Right hindlimb (tissue), 1 donor: ENCODE results near the gene DERL2.

ENCODE experiments used
- DNase-seq: peaks from one replicate; pipeline ENCODE4 v3.0.0-alpha.2; 2018

Gene DERL2

DNA sequence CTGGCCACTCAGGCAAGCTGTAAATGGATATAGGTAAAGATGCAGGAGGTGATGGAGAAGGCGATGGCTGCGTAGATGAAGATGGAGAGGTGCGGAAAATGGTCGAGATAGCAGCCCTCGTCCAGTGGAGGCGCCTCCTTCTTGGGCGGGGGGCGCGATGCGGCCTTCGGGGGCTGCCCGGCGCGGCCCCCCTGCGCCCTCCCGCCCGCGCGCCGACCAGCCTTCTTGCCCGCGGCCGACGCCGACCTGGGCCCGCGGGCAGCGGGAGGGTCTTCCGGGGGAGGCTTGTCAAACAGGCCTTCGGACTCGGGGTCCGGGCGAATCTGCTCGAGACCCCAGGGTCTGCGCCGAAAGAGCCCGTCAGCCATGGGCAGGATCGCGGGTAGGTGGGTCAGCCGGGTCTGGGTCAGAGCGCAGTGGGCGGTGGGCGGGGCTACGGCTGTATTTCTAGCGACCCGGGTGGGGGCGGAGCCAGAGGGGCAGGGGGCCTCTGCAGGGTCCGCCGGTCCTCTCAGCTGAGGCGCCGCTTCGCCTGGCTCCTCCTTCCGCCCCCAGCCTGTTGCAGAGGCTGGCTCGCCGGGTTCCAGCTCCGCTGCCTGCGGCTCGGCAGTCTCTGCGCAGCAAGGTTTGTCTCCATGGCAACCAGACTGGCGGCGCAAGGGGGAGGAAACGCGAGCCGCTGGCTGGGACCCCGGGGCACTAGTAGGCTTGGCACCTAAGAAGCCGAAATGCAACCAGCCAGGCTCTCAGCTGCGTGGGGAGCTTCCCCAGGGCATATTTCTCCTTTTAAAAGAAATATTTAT, 14.8 kb upstream of the DERL2 start:
- peak; percentile 97 for DNase-seq

- no peak for DNase-seq
These were observed 14.2 kb upstream of the DERL2 start for GRCh38 chr17:5500247-5500588.

DNA sequence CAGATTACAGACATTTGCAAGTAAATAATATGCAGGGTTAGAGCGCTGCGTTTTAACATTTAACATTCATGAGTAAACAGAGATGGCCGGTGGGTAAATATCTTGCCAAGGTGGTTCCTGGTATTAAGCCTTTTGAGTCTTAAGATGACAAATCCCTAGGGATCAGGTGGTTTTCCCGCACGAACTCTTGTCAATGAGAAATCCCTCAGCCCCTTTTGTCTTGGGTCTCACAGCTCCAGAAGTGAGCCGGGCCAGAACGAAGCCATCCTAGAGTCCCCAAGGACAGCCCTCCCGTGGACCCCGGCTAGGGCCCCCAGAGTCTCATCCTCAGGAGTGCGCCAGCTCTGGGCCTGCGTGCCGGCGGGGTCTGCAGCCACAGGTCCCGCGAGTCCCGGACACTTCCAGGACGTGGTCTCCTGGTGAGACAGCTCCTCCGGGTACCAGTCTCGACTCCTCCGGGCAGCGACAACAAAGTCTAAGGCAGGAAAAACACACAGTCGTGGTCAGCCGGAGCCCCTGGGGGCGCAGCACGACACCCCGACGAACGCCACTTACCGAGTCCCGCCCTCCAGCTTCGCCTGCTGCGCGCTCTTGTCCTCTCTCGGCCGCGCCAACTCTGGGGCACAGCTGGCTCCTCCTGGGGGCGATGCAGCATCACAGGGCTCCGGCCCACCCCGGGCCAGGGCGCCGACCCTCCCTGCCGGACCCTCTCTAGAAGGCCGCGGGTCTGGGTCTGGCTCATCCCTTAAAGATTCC, 13.7 kb upstream of the DERL2 start:
- peak; percentile 56 for DNase-seq

- no peak for DNase-seq
These were observed 7.0 kb upstream of the DERL2 start for GRCh38 chr17:5492970-5493369.

DNA sequence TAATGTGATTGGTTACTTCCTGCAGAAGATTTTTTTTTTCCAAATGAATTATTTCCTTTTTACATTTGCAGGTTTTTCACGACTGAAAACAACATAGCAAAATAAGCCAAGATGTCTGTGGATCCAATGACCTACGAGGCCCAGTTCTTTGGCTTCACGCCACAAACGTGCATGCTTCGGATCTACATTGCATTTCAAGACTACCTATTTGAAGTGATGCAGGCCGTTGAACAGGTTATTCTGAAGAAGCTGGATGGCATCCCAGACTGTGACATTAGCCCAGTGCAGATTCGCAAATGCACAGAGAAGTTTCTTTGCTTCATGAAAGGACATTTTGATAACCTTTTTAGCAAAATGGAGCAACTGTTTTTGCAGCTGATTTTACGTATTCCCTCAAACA, 2.8 kb upstream of the DERL2 start:
- no peak for DNase-seq

DNA sequence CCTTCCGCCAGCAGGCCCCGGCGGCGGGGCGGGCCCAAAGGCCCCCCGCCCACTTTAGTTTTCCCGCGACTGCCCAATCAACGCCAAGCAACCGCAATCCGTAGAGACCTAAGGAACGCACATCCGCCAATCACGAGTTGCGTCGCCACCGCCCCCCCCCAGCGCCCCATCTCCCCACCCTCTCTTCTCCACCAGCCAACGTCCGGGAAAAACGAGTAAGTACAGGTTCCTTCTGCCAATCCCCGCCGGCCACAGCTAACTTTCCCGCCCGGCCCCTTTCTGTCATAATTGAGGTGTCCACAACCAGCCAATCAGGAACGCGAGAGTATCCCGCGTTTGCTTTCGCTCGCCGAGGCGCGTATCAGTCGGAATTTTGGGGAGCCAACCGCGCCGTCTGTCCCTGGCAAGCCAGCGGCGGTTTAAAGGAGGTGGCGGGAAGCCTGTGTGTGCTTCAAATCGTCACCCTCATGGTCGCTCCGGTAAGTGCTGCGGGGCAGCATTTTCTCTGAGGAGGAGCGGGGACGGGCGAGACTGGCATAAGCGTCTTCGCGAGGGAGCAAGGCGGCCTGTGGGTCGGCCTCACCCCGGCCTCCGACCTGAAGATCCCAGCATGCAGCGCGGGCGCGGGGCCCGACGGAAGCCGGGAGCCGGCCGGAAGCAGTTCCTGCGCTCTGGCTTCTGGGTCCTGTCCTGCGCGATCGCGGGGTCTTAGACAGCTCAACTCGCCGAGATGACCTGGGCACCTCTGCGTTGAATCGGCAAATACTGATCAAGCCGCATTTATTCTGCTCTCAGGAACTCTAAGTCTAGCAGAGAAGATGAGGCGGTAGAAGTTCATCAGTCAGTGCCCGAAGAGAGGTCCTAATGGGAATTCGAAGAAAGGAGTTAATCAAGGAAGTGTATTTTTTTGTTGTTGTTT, 487 bp upstream of the DERL2 start, which contains the start of gene MIS12:
Gene MIS12 (plus strand): TSS at position 361 of the 919 bp plus-strand sequence. CDS start 2,297 bp downstream, outside the sequence.
- peak; percentile 100 for DNase-seq

GRCh38 chr17:5481451-5481850, 4.5 kb downstream of the DERL2 start:
- no peak for DNase-seq

GRCh38 chr17:5480962-5481361, 5.0 kb downstream of the DERL2 start:
- no peak for DNase-seq

- no peak for DNase-seq
These were observed 7.0 kb downstream of the DERL2 start for GRCh38 chr17:5478992-5479391.

DNA sequence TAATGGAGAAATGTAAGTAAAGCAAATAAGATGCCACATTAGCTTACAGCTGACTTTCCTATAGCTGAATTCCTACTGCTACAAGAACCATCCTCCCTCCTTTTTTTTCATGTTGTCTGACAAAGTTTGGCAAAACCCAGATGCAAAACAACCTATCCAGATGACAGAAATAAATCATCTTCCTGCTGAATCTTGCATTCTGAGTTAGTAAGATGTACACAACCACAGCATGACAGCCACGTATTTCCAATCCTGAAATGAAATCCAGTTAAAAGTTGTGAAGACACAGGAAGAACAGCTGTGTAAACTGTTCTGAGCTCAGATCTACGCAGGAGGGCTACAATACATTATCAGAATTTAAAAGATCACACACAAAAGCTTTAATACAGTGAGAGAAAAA, 12.1 kb downstream of the DERL2 start:
- DNase-seq, result no peak

- no peak for DNase-seq
These were observed 13.5 kb downstream of the DERL2 start for GRCh38 chr17:5472511-5472910.

DNA sequence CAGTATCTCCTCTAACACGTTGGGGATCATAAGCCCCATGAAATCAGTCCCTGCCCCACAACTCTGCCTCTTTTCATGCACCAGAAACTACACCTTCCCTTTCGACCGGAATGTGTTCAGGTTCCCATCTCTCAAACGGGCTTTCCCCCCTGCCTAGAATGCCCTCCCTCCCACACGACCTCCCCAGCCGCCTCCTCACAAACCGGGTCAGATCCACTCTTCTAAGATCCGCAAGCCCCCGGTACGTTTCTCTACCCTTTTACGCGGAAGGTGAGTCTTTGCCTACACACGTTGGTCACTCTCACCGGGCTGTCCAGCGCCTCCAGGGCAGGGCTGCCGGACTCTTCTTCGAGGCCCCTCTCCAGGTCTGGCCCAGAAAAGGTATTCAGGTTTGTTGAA, 17.9 kb downstream of the DERL2 start:
- no peak for DNase-seq

DNA sequence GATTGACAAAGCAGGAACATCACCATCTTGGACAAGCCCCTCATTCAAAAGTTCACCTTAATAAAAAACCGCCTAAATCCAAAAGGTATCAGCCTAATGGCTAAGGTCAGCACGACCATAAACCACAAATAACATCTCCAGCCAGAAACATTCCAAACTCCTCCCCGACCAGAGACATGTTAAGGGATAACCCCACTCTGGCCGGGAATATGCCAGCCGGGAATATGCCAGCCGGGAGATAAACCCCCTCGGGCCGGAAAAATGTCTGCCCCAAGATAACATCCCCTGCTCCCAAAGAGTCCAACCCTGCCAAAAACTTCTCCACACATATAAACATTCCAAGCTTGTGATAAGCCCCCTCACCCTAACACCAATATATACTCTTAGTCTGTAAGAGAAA, 18.6 kb downstream of the DERL2 start:
- DNase-seq, result no peak

- no peak for DNase-seq
These were observed 19.7 kb downstream of the DERL2 start for GRCh38 chr17:5466295-5466694.

- DNase-seq, result no peak
These were observed 21.1 kb downstream of the DERL2 start for GRCh38 chr17:5464717-5465507.

- no peak for DNase-seq
These were observed 39.2 kb downstream of the DERL2 start for GRCh38 chr17:5446786-5447185.

DNA sequence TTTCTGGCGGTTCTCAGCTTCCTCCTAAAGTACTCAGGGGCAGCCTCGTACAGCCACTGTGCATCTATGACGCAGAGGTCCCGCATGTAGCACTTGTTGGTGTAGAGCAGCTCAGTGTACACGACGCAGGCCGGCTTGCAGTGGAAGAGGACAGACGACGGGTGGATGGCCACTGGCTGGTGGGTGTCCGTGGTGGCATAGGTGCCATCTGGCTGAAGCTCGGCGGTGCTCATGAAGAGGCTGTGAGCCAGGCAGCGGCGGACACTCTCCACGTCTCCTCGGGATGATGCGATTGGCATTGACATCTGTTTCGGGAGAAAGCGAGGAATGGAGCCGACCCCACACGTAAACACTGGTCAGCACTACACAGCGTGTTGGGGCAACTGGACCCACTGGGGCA, 41.8 kb downstream of the DERL2 start:
- DNase-seq, result no peak

GRCh38 chr17:5443728-5444127, 42.2 kb downstream of the DERL2 start:
- no peak for DNase-seq

DNA sequence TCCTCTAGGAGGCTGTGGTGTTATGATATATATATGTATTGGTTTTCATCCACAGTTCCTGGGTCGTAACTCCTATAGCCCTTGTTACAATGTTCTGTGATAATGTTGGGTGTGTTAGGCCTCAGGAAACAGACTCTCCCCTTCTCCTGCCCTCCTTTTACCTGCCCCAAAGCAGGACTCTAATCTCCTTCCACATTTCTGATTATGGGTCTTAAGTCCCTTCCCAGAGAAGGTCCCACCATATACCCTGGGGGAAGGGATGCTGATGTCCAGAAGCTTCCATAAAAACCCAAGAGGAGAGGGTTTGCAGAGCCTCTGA, 46.6 kb downstream of the DERL2 start:
- no peak for DNase-seq

DNA sequence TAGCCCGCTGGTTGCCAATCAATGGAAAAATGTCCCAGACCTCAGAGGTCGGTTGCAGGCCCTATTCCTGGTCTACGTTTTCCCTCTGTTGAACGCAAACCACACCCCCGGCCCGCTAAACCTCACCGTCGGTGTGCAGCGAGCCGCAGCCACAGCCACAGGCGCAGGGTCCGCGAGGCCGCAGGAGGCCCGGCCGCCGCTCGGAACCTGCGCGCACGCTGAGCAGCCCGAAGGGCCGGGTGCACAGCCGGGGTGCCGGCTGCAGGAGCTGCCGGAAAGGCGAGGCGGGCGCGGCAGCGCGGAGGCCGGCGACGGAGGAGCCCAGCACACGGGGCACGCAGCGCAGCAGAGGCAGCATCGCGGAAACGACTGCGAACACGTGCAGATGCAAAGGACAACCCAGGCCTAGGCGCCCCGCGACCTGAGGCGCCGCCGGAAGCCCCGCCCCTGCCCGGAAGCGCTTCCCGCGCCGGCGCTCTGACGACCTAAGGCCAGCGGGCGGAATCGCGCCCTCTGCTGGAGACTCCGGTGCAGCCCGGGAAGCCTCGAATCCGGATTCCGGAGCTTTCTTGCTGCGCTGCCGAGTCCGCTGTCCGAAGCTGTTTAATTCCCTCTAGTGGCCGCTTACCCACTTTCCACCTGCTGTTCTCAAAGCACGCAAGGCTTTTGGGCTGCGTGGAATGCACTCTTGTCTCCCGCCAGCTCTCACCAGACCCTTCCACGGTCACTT, 47.1 kb downstream of the DERL2 start, which contains the start of gene C1QBP:
Gene C1QBP (minus strand): TSS at position 440 of the 730 bp plus-strand sequence. CDS start 82 bp downstream, at position 358.
- peak; percentile 94 for DNase-seq

- DNase-seq, result no peak
These were observed 48.2 kb downstream of the DERL2 start for GRCh38 chr17:5437721-5438317.
